Measurements from ENCODE around the gene ATXN7L1.

GRCh38 chr7:105743351-105744090 is 132.9 kb downstream of the ATXN7L1 start:
- TF ChIP-seq SUZ12 (IDR thresholded peaks at IDR 0.05; ENCODE audit: extremely low read depth, insufficient read depth, insufficient read length) (no peak), ZNF274 (IDR thresholded peaks at IDR 0.05; ENCODE audit: low read depth, low read length) (no peak), YY1 (IDR thresholded peaks at IDR 0.05; ENCODE audit: insufficient read depth, insufficient read length) (no peak)
